ENCODE data around the gene PLK5.
"Not testable (repeated sequence)": the region's sequence is repeated elsewhere in the genome, so short reads cannot be mapped to it uniquely, and the experiment has no call there.

The PLK5 gene

DNA sequence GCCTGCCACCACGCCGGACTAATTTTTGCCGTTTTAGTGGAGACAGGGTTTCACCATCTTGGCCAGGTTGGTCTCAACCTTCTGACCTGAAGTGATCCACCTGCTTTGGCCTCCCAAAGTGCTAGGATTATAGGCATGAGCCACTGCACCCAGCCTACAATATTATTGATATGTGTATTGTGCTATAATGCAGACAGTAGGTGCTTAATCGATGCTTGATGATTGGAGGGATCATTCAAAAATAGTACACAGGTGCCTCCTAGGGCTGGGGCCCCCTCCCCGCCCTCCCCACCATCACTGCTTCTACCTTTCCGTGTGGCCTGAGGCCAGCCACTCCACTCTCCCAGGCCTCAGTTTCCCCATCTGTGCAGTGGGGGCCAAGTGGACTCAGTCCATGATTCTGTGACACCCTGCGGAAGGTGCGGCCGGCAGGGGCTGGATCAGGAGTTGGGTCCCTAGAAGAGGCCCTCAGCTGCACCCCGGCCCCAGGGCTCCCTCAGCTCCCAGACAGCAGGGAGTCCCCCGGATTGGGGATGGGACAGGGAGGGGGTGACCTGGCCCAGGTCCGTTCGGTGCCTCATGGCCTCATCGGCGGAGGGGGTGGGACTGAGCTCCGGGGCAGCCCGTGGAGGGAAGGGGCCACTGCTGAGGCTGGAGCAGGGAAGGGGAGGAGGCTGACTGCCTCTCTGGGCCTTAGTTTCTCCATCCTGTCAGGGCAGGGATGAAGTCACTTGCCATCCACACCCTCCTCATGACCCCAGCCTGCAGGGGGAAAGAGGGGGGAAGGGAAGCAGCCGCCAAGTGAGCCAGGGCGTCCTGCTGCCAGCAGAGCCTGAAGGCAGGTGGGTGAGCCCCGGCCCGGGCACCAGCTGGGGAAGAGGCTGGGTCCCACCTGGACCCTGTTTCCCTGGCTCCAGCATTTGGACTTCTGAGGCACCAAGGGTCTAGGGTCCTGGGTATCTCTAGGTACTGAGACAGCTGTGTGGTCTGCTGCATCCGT, 12.3 kb upstream of the PLK5 start:
- Mint-ChIP-seq H3K27ac (no peak overlapping the region), H3K27me3 (peaks cover 91% of the 10 kb centered on the region), H3K36me3 (peaks cover 5% of the 10 kb centered on the region), H3K9me3 (peaks cover 8% of the 10 kb centered on the region), H3K4me1 (peaks cover 18% of the 10 kb centered on the region), H3K4me3 (no peak overlapping the region)
- ATAC-seq, result no peak

DNA sequence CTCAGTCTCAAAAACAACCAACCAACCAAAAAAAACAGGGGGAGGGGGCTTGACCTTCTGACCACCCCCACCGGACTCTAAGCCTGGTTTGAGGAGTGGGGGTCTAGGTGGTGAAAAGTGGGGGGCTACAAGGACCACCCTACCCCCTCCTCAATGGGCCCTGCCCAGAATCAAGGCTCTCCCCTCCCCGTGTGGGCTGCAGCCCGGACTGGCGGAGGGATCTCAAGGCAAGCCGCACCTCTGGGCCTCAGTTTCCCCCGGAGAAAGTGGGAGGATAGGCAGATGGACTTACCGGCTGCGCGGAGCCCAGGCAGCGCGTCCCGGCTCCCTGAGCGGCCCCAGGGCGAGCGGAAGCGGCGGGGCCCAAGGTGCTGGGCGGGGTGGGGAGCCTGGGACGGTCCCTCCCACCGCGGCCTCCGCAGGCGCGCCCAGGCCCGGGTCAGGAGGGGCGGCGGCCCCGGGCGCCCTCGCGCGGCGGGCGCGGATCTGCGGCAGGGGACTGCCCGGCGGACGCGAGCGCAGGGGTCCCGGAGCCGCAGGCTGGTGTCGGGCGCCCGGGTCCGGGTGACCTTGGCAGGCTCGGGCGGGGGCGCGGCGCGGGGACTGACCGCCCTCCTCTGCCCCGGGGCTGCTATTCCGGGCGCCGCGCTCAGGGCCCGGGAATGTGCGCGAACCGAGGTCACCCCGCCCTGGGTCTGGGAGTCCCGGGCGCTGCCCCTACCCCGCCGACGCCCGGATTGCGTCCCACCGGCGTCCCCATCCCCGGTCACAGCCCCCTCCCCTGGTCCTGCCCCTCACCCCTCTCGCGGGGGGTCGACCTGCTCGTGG, 11.0 kb upstream of the PLK5 start, which contains the start of gene ADAMTSL5:
TSS of gene ADAMTSL5 (minus strand) at position 349 of the 828 bp plus-strand sequence. CDS start 2,076 bp downstream, outside the sequence.
- Mint-ChIP-seq H3K27ac (no peak within 1 kb of the TSS), H3K27me3 (peaks cover 87% of the 10 kb centered on the region), H3K4me3 (peak within 1 kb of the TSS; percentile 58), H3K9me3 (peaks cover 7% of the 10 kb centered on the region), H3K36me3 (peaks cover 2% of the 10 kb centered on the region), H3K4me1 (peaks cover 9% of the 10 kb centered on the region)
- ATAC-seq, result peak; percentile 74

DNA sequence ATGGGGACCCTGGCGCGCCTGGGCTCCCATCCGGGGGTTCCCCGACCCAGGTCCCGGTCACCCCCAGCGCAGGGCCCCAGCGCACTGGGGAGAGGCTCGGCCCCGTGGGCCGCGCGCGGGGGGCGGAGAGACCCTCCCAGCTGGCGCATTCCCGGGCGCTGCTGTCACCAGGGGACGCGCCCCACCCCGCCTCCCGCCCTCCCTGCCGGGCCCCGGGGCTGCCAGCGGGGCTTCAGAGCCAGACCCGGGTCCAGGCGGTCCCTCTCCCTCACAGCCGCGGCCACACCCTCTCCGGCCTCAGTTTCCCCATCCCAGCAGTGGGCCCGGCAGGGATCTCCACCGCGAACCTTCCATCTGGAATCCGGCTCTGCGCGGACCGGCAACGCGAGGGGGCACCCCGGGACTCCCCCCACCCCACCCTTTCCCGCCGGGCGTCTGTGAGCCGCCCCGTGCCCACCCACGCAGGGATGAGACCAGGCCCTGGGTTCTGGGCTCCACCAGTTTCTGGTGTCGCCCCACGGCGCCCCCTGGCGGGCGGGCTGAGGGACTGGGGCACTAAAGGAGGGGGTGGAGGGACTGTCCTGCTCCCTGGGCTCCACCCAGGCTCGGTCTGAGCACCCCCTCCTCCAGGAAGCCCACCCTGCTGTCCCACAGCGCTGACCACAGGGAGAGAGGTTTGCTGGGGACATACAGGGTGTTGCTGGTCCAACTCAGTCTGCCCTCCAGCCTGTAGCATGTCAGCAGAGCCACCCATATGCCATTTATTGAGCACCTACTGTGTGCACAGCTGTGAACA, 10.2 kb upstream of the PLK5 start:
- Mint-ChIP-seq H3K27ac (no peak overlapping the region), H3K36me3 (no peaks in the 10 kb centered on the region), H3K9me3 (peaks cover 3% of the 10 kb centered on the region), H3K27me3 (peaks cover 87% of the 10 kb centered on the region), H3K4me3 (peak overlapping the region; percentile 1), H3K4me1 (peaks cover 6% of the 10 kb centered on the region)
- peak; percentile 38 for ATAC-seq

DNA sequence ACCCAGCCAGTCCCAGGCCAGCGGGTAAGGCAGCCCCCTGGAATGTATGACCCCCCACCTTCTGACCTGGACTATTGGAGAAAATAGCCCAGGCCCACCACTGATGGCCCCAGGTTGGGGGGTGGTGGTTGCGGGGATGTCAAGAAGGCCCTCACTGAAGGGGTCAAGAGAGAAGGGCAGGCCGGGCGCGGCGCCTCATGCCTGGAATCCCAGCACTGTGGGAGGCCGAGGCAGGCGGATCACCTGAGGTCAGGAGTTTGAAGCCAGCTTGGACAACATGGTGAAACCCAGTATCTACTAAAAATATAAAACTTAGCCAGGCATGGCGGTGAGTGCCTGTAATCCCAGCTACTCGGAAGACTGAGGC, 9.6 kb upstream of the PLK5 start:
- Mint-ChIP-seq H3K27ac (no peak overlapping the region), H3K4me3 (peak overlapping the region; percentile 1)
- no peak for ATAC-seq

DNA sequence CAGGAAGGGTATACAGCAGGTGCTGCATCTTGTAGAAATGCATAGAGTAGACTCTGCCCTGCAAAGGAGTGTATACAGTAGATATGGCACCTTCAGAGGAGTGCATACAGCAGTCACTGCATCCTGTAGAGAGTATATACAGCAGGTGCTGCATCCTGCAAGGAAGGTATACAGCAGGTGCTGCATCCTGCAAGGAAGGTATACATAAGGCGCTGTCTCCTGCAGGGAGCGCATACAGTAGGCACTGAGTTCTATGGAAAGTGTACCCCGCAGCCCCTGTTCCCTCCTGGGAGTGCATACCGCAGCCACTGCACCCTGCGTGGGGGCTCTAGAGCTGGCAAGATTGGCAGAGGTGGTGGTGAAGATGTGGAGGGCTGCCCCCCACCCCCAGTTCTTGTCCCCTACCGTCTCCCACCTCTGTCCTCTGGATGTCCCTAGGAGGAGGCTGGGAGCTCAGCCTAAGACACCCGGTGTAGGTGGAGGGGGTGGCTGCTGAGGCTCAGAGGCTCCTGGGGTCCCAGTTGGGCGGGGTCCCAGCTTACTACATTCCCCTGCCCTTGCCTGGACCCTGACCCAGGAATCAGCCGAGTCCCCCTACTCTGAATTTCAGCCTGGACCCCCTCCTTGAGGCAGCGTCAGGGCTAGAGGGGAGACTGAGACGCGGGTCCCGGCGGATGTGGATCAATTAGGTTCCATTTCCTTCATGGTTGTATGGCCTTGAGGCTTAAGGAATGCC, 8.7 kb upstream of the PLK5 start:
- ATAC-seq, result no peak
- H3K27me3 Mint-ChIP-seq, result peaks cover 78% of the 10 kb centered on the region
- no peak overlapping the region for H3K4me3 Mint-ChIP-seq
- H3K36me3 Mint-ChIP-seq, result no peaks in the 10 kb centered on the region
- peaks cover 6% of the 10 kb centered on the region for H3K4me1 Mint-ChIP-seq
- no peak overlapping the region for H3K27ac Mint-ChIP-seq
- H3K9me3 Mint-ChIP-seq, result peaks cover 2% of the 10 kb centered on the region

More for the DNA sequence above, 9.6 kb upstream of the PLK5 start:
- H3K36me3 Mint-ChIP-seq, result no peaks in the 10 kb centered on the region
- peaks cover 87% of the 10 kb centered on the region for H3K27me3 Mint-ChIP-seq
- peaks cover 6% of the 10 kb centered on the region for H3K4me1 Mint-ChIP-seq
- H3K9me3 Mint-ChIP-seq, result peaks cover 2% of the 10 kb centered on the region

DNA sequence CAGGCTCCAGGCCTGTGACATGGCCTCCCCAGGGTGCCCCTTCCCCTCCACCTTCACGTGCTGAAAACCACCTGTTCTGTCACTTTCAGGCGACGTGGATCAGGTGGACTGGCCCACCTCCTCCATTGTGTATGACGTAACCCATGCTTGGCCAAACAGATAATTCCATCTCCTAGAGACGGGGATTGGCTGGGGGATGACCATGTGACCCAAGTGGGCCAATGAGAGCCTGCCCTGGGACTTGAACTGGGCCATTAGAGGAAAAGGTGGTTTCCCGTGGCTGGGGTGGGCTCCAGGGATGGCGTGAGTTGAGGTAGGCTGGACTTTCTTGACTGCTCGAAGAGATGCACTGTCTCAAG, 7.5 kb upstream of the PLK5 start:
- no peak for ATAC-seq
- peaks cover 6% of the 10 kb centered on the region for H3K4me1 Mint-ChIP-seq
- H3K27ac Mint-ChIP-seq, result no peak overlapping the region
- H3K27me3 Mint-ChIP-seq, result peaks cover 71% of the 10 kb centered on the region
- no peaks in the 10 kb centered on the region for H3K36me3 Mint-ChIP-seq
- H3K9me3 Mint-ChIP-seq, result peaks cover 2% of the 10 kb centered on the region
- H3K4me3 Mint-ChIP-seq, result no peak overlapping the region

DNA sequence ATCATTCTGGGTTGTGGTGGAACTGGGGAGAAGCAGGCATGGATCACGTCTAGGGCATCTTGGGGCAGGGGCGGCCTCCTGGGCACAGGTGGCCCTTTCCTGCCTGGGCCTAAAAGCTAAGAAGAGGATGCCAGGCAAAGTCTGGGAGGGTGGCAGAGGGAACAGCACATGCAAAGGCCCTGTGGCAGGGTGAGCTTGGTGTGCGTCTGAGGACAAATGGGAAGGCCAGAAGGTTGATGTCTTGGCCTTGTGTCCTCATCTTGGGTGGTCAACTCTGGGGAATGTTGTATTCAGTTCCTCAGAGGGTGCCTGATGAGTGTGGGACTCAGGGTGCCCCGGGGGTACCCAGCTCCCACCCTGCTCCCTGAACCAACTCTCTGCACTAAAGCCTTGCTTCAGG, 5.4 kb upstream of the PLK5 start:
- no peak for ATAC-seq
- no peak overlapping the region for H3K27ac Mint-ChIP-seq
- peaks cover 2% of the 10 kb centered on the region for H3K9me3 Mint-ChIP-seq

DNA sequence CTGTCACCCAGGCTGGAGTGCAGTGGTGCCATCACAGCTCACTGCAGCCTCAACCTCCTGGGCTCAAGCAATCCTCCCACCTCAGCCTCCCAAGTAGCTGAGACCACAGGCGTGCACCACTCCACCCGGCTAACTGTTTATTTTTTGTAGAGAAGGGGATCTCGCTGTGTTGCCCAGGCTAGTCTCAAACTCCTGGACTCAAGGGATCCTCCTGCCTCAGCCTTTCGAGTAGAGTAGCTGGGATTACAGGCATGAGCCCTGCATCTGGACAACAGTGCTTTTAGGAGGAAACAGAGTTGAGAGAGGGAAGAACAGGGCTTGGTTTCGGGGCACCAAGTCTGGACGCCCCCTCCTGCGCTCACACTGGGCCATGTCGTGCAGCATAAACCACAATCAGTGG, 4.1 kb upstream of the PLK5 start:
- not testable (repeated sequence) for H3K27ac Mint-ChIP-seq, H3K4me3 Mint-ChIP-seq, H3K9me3 Mint-ChIP-seq, ATAC-seq, H3K36me3 Mint-ChIP-seq, H3K4me1 Mint-ChIP-seq
- H3K27me3 Mint-ChIP-seq, result peaks cover 73% of the 10 kb centered on the region

More for the DNA sequence above, 5.4 kb upstream of the PLK5 start:
- H3K4me1 Mint-ChIP-seq, result peaks cover 6% of the 10 kb centered on the region
- peaks cover 76% of the 10 kb centered on the region for H3K27me3 Mint-ChIP-seq
- no peaks in the 10 kb centered on the region for H3K36me3 Mint-ChIP-seq
- no peak overlapping the region for H3K4me3 Mint-ChIP-seq

DNA sequence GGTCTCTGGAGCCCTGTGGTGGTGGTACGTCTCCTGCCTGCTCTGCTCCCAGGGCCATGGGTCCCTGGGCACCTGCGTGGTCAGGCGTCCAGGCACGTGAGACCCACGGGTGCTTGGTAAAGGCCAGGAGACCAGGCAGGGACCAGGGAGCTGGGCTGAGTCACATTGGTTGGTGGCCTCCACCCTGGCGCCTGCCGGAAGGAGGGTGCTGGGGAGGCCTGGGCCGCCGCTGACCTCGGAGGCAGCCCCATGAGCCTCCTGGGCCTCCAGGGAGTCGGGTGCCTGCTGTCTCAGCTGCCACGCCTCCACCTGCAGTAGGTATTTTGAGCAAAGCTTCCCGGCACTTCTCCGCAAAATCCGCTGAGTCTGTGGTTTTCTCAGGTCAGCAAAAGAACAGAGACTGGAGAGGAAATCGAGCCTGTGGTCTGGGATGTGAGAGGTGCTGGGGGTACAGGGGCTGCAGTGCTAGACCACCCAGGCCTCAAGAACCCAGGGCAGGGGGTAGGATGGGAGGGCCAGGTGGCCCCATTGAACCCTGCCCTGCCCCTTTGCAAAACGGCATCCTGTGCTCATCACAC, 3.6 kb upstream of the PLK5 start:
- no peak for ATAC-seq
- H3K4me1 Mint-ChIP-seq, result peaks cover 8% of the 10 kb centered on the region
- H3K27me3 Mint-ChIP-seq, result peaks cover 73% of the 10 kb centered on the region
- H3K27ac Mint-ChIP-seq, result no peak overlapping the region
- no peaks in the 10 kb centered on the region for H3K36me3 Mint-ChIP-seq
- H3K9me3 Mint-ChIP-seq, result peaks cover 2% of the 10 kb centered on the region
- no peak overlapping the region for H3K4me3 Mint-ChIP-seq

DNA sequence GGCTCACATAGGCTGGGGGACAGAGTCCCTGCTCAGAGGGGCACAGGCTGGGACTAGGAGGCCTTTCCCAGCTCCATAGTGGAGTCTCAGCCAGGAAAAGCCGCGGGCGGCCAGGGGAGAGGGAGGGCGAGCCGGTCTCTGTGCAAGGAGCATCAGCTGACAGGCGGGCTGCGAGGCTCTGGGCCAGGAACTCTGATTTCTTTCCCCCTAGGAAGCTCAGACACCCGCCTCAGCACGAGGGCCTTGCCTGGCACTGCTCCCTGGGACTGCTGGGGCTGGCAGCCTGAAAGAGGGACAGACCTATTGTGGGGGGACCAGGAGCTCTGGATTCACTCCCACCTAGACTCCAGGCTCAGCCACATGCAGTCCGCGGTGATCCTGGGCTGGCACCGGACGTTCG, 2.2 kb upstream of the PLK5 start:
- peaks cover 8% of the 10 kb centered on the region for H3K4me1 Mint-ChIP-seq
- ATAC-seq, result no peak
- H3K27me3 Mint-ChIP-seq, result peaks cover 74% of the 10 kb centered on the region
- no peaks in the 10 kb centered on the region for H3K36me3 Mint-ChIP-seq
- no peaks in the 10 kb centered on the region for H3K9me3 Mint-ChIP-seq
- H3K27ac Mint-ChIP-seq, result no peak overlapping the region
- no peak overlapping the region for H3K4me3 Mint-ChIP-seq

DNA sequence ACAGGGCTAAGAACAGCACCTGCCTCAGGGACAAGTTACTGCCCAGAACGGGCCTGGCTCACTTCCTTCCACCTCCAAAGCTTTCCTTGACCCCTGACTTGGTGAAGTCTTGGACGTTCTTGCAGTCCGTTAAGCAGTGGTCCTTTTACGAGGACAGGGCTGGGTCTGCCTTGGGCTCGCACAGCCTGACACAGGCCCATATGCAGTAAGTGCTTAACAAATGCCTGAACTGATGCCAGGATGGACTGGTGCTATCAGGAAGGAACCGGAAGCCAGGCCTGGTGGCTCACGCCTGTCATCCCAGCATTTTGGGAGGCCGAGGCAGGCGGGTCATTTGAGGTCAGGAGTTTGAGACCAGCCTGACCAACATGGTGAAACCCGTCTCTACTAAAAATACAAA, 1.8 kb upstream of the PLK5 start:
- no peaks in the 10 kb centered on the region for H3K36me3 Mint-ChIP-seq
- no peak for ATAC-seq
- no peak overlapping the region for H3K27ac Mint-ChIP-seq
- H3K4me3 Mint-ChIP-seq, result no peak overlapping the region
- no peaks in the 10 kb centered on the region for H3K9me3 Mint-ChIP-seq
- H3K4me1 Mint-ChIP-seq, result peaks cover 8% of the 10 kb centered on the region
- peaks cover 74% of the 10 kb centered on the region for H3K27me3 Mint-ChIP-seq

DNA sequence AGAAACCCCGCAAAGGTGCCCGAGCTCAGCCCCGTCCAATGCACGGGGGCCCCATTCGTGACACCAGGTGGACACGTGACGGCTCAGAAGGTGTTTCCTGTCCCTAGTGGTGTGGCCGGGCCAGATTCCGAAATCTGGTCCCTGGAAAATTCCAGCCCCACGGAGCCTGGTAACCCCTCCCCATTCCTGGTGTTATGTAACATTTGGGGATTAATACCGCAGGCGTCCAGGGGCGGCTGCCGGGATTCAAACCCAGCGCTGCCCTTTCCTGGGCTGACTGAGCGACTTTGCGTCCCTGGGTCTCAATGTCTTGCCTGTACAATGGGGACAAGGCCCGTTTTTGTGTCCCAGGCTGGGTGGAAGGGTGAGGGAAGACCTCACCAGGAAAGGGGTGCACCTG, 1.0 kb upstream of the PLK5 start:
- H3K4me1 Mint-ChIP-seq, result peaks cover 8% of the 10 kb centered on the region
- H3K27me3 Mint-ChIP-seq, result peaks cover 79% of the 10 kb centered on the region
- no peaks in the 10 kb centered on the region for H3K9me3 Mint-ChIP-seq
- no peak overlapping the region for H3K27ac Mint-ChIP-seq
- no peak for ATAC-seq
- no peak overlapping the region for H3K4me3 Mint-ChIP-seq
- no peaks in the 10 kb centered on the region for H3K36me3 Mint-ChIP-seq

DNA sequence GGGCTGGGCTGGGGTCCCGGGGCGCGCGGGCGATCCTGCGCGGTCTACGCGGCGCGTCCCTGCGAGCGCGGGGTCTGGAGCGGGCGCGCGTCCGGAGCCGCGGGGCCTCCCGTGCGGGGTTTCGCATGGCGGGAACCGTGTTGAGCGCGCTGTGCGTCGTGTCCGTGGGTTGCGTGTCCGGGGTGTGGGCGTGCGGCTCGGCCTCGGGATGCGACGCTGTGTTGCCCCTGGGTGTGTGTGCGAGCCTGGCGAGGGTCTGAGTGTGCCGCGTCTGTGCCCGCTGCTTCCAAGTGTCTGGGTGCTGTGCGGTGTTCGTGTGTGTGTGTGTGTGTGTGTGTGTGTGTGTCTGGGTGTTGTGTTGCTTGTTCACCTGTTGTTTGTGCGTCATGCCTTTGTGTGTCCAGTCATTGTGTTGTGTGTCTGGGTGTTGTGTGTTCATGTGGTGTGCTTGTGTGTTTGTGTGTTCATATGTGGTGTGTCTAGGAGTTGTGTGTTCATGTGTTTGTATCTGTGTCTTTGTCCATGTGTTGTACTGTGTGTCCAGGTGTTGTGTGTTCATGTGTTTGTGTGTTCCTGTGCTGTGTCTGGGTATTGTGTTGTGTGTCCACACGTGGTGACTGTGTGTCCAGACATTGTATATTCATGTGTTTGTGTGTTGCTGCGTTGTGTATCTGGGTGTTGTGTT, 552 bp downstream of the PLK5 start:
- H3K9me3 Mint-ChIP-seq, result no peaks in the 10 kb centered on the region
- no peaks in the 10 kb centered on the region for H3K36me3 Mint-ChIP-seq
- H3K27me3 Mint-ChIP-seq, result peaks cover 72% of the 10 kb centered on the region
- H3K4me1 Mint-ChIP-seq, result peaks cover 8% of the 10 kb centered on the region
- no peak overlapping the region for H3K4me3 Mint-ChIP-seq
- no peak overlapping the region for H3K27ac Mint-ChIP-seq
- ATAC-seq, result no peak

DNA sequence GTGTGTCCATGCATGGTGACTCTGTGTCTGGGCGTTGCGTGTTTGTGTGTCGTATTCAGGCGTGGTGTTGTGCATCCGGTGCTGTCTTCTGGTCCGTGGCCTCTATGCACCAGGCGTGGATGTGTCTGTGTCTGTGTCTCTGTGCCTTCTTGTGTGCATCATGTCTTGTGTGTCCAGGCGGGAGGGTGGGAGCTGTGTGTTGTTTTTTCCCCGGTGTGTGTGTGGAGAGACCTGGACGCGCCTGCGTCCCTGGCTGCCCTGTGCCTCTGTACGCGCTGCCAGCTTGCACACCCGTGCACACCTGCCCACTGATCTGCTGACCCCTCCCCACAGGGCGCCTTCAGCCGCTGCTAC, 1.1 kb downstream of the PLK5 start:
- no peak overlapping the region for H3K27ac Mint-ChIP-seq
- no peaks in the 10 kb centered on the region for H3K9me3 Mint-ChIP-seq
- peaks cover 77% of the 10 kb centered on the region for H3K27me3 Mint-ChIP-seq
- no peaks in the 10 kb centered on the region for H3K36me3 Mint-ChIP-seq
- H3K4me1 Mint-ChIP-seq, result peaks cover 8% of the 10 kb centered on the region
- no peak overlapping the region for H3K4me3 Mint-ChIP-seq
- ATAC-seq, result no peak
